Measurements from ENCODE around the gene MYH14.
A peak's percentile ranks its signal among the peaks of the same experiment; 100 is the strongest.
"Not testable (repeated sequence)": the region's sequence is repeated elsewhere in the genome, so short reads cannot be mapped to it uniquely, and the experiment has no call there.

MYH14 gene

DNA sequence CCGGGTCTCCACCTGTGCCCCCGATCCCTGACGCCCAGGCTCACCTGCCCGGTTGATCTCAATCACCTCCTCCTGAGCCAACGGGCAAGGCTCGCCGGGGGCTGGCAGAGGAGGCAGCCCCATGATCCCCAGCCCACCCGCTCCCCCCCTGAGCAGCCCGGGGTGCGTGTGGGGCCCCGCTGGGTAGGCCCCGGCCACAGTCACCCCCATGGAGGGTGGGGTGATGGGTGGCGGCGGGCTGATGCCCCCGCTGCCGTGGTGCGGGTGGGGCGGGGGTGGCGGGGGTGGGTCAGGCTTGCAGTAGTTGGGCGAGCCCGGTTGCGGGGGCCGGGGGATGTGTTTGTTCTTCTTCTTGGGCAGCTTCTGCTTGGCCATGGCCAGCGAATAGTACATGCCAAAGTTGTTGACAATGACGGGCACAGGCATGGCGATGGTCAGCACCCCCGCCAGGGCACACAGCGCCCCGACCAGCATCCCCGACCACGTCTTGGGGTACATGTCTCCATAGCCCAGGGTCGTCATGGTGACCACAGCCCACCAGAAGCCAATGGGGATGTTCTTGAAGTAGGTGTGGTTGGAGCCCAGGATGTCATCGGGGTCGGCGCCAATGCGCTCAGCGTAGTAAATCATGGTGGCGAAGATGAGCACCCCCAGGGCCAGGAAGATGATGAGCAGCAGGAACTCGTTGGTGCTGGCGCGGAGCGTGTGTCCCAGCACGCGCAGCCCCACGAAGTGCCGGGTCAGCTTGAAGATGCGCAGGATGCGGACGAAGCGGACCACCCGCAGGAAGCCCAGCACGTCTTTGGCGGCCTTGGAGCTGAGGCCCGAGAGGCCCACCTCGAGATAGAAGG is 119.7 kb downstream of the MYH14 start:
- DNase-seq: no peak

DNA sequence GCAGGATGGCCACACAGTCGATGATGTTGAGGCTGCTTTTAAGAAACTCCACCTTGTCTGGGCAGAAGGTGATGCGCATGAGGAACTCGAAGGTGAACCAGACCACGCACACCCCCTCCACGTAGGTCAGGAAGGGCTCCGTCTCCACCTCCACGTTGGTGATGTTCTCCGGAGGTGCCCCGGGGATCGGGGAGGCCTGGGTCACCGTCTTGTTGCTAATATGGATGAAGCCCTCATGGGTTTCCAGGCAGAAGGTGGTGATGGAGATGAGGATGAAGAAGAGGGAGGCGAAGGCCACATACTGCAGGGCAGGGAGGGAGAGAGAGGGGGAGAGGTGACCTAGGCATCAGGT is 120.3 kb downstream of the MYH14 start:
- DNase-seq: no peak

DNA sequence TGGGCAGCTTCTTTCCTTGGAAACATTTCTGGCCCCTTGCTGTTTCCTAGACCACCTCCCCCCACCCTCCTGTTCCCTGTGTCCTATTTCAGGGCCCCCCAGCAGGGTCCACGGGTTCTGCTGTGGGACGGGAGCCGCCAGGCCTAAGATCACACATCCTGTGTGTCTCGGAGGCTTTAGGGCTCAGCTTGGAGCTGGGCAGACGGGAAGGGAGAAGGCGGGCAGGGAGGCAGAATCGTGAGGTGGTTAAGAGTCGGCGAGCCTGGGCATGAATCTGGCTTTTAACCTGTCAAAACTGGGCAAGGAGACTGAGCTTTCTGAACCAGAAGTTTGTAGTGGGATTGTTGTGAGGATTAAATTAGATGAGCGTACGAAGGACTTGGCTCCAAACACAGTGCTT is 120.9 kb downstream of the MYH14 start:
- no peak for DNase-seq

- peak; percentile 82 to 93 (median 90) for DNase-seq
Measured at GRCh38 chr19:50325310-50326100, 122.1 kb downstream of the MYH14 start.

GRCh38 chr19:50326101-50326664 is 122.8 kb downstream of the MYH14 start:
- no peak for DNase-seq

GRCh38 chr19:50327013-50327412 is 123.6 kb downstream of the MYH14 start:
- DNase-seq: no peak

DNA sequence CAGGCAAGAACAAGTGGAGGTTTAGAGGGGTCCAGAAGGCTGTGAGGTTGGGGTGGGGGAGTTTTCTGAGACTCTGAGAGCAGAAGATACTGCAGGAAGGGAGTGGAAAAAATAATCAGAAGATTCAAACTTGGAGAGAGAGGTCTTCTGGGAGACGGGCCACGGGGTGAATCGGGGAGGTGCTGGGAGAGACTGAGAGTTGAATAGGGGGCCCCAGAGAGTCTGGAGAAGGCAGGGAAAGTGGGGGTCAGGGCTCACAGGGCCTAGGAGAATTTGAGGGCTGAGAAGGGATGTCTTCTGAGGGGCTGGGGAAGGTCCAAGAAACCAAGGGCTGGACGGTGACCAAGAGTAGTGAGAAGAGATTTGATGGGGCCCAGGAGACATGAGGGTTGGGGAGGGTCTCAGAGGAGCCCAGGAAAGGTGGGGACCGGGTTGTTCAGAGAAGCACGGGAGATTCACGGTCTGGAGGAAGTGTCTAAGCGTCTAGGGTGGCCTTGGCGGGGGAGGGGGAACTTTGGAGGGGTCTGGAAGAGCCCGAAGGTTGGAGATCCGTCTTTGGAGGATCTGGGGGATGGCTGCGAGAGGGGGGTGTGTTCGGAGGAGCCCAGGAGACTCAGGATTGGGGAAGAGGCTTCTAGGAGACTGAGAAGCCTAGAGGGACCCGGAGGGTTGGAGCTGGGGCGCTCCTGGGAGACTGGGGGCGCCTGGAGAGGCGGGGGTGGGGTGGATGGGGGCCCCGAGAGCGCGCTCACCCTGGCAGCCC is 124.2 kb downstream of the MYH14 start:
- DNase-seq: no peak

GRCh38 chr19:50328224-50328872 is 124.9 kb downstream of the MYH14 start:
- DNase-seq: peak; percentile 74 to 90 (median 82)

DNA sequence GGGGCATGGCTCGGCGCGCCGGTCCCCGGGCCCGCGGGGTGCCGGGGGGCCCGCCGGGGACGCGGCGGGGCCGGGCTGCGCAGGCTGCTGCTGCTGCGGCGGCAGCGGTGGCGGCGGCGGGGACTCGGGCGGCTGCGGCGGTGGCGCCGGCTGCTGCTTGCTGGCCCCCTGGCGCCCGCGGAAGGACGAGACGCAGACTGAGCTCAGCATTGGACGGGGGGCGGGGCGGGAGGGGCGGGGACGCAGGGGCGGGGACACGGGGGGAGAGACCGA is 125.4 kb downstream of the MYH14 start:
- DNase-seq: no peak

DNA sequence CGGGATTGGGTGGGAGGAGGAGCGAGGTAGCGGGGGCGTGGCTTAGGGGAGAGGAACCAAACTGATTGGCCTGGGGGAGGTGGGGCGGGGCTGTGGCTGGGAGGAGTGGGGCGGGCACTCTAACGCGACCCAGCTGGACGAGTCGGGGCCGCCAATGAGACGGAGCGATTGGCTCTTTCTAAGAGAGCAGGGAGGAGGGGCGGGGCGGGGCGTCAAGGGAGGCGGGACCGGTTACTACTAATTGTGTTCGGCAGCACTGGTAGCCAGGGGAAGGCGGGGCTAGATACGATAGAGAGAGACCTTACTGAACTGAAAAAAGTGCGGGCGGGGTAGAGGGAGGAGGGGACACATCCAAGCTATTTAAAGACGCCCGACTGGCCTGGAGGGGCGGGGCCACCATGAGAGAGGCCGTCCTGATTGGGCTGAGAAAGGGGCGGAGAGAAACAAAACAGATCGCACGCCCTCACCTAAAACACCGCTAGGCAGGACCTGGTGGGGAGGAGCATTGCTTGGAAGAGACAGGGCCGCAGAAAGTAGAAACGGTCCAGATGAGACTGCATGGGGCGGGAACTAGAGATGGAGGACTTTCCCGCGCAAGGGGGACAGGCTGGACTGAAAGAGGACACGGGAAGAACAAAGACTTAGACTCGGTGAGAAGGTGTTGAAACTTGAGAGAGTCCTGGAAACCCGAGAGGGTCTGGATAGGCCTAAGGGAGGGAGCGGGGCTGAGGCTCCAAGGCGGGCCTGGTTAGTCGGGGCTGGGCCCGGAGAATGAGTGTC is 125.9 kb downstream of the MYH14 start, which contains the start of gene KCNC3:
Gene KCNC3 (minus strand): TSS at position 232 of the 780 bp plus-strand sequence. CDS start 295 bp downstream, outside the sequence.
- DNase-seq: peak; percentile 99 to 100 (median 99)

DNA sequence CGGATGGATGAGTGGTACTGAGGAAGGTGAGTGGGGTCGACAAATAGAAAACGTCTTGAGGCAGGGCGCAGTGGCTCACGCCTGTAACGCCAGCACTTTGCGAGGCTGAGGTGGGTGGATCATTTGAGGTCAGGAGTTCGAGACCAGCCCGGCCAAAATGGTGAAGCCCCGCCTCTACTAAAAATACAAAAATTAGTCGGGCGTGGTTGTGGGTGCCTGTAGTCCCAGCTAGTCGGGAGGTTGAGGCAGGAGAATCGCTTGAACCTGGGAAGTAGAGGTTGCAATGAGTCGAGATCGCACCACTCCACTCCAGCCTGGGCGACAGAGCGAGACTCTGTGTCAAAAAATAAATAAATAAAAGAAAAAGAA is 126.5 kb downstream of the MYH14 start:
- DNase-seq: not testable (repeated sequence)

GRCh38 chr19:50330365-50331078 is 127.1 kb downstream of the MYH14 start:
- DNase-seq: peak; percentile 84 to 95 (median 92)

DNA sequence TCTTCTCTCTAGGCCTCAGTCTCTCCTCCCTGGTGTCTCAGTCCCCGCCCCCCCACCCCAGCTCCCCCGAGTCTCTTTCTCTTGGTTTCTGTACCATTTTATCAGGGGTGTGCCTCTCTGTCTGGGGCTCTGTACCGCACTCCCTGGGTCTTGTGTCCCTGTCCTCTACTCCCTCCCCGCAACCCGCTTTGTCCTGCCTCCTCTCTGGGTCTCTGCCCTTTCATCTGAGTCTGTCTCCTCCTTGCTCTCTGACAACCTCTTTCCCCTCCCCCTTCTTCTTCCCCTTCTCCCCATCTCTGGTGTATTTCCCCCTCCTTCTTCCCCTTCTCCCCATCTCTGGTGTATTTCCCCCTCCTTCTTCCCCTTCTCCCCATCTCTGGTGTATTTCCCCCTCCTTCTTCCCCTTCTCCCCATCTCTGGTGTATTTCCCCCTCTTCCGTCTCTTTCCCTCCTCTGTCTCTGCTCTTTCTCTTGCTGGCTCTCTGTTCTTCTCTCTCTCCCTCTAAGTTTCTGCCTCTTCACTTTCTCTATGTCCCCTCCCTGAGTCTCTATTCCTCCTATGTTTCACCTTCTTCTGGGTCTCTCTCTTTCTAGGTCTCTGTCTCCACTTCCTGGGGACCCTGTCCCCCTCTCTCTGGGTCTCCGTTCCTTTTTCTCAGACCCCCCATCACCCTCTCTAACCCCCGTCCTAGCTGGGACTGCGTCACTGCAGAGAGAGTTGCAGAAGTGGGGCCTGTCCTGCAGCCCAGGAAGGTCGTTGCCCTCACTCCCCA is 128.0 kb downstream of the MYH14 start:
- peak in 3 of 4 experiments; percentile 41 to 50 (median 45) for DNase-seq

GRCh38 chr19:50331994-50332243 is 128.5 kb downstream of the MYH14 start:
- no peak for DNase-seq

- DNase-seq: peak in 3 of 4 experiments; percentile 51 to 66 (median 65)
Measured at GRCh38 chr19:50332244-50333038, 129.0 kb downstream of the MYH14 start.

DNA sequence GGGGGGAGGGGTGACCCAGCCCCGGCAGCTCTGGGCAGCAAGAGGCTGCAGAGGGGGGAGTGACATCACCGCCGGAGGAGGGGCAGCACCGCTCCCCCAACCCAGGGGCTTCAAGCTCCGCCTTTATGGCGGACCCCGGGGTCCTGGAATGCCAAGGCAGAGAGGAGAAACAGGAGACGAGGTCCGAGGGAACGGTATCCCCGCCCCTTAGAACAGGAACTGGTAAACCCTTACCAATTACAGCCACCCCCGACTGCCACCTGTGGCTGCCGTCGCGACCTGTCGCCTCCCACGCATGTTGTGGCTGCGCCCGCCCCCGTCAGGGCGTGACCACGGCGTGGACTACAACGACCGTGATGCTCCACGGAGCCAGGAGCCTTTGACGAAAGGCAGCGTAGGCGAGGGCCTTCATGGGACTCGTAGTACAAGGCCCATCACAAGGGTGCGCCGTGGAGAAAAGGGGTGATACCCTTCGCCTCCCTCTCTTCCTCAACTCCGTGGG is 129.9 kb downstream of the MYH14 start:
- peak; percentile 94 to 97 (median 96) for DNase-seq

DNA sequence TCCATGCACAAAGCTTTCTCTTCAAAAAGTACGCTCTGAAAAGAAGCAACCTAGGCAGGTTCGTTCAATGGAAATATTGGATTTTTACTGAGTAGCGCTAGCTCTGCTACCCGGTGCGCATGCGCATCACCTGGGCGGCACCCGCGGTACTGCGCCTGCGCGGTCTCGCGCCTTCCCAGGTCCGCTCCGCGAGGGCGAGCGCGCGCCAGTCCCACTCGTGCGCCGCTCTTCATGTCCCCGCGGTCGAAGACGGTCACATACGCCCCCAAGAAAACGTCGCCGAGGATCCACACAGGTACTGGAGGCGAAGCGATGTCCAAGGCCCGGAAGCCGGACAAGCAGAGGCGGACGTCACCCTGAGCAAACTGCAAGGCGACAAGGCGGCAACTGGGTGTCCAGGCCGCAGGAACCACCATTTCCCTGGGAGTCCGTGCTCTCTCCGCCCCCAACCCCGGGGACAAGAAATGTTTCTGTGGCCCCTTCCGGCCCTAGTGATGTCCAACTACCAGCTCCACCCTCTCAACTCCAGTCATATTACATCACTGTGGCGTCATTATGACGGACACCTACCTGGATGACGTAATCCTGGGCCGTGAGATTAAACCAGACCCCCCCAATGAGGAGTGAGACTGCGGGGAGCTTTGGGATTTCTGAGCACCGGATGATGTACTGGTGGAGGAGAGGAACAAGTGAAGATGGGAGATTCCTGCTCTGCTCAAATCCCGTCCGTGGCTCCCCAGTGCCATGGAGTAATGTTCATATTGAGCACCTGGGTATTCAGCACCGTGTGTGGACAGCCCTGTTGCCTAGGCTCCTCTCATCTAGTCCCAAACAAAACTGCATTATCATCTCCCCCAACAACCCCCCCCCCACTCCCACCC is 130.6 kb downstream of the MYH14 start:
- DNase-seq: peak; percentile 87 to 96 (median 92)
